ENCODE data around the gene C16orf90.
A peak's percentile ranks its signal among the peaks of the same experiment; 100 is the strongest.
"Not testable (repeated sequence)": the region's sequence is repeated elsewhere in the genome, so short reads cannot be mapped to it uniquely, and the experiment has no call there.

The C16orf90 gene

DNA sequence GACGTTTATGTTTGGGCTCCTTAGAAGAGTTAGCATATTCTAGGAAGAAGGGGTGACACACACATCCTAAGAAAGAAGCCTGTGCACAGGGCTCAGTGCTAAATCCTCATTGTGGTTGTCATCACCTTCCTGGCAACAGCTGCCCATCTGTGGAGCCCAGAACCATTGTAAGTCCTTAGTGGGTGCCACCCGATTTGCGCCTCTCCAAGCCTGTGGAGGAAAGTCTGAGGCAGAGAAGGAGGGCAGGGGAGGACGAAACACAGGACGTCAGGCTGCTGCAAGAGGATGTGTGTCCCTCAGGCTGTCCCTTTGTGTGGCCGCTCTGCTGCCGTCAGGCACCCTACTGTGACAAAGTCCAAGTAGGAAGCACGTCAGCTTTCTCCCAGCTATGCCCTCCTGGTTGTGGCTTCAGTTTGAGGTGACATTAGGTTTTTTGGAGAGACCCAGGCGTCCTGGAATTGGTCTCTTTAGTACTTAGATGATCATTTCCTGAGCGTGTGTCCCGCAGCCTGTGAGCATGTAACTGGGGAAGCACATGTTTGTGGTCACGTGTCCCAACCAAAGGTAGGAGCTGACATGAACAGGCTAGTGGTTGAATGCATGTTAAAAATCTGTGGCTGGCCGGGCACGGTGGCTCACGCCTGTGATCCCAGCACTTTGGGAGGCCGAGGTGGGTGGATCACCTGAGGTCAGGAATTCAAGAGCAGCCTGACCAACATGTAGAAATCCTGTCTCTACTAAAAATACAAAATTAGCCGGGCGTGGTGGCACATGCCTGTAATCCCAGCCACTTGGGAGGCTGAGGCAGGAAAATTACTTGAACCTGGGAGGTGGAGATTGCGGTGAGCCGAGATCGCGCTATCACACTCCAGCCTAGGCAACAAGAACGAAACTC lies 16.2 kb upstream of the C16orf90 start:
- no peak for DNase-seq

DNA sequence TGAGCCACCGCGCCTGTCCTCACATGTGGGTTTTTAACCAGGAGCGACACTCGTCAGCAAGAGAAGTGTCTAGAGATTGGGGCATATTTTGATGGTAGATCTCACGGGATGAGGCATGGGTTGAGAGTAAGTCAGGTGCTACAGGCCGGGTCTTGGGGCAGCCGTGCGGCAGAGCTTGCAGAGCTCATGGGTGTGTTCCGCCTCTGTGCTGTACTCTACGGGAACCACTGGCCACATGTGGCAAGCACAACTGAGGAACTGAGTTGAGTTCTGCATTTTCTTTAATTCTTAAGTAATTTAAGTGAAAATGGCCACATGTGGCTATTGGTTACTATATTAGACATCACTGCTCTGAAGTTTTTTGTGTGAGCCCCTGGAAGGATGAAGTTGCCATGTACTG lies 15.1 kb upstream of the C16orf90 start:
- DNase-seq, result no peak

DNA sequence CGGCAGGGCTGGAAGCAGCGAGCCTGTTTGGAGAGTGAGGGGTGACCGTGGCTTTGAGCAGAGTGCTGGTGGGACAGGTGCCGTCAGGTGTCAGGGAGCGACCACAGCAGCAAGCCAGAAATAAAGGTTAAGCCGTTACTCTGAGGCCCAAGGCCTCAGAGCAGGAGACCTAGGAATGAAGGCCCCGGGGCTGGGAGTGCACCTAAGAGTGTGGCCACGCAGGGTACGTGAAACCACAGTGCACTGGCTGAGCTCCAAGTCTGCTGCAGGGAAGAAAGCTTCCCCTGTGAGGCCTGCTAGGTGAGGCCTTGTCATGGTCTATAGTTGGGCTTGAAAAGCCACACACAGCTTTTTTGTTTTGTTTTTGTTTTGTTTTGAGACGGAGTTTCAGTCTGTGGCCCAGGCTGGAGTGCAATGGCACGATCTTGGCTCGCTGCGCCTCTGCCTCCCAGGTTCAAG lies 14.2 kb upstream of the C16orf90 start:
- peak; percentile 74 for DNase-seq

DNA sequence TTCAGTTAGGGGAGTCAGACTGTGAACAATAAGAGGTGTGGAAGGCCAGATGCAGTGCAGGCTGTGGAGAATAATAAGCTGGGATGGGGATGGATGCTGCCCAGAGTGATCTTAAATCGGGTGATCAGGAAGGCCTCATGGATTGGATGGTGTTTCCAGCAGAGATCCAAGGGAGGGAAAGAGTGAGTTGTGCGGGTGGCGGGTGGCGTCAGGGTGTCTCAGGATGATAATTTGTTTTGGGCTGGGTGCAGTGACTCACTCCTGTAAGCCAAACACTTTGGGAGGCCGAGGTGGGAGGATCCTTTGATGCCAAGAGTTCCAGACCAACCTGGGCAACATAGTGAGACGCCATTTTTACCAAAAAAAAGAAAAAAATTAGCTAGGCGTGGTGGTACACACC lies 13.4 kb upstream of the C16orf90 start:
- DNase-seq, result no peak

DNA sequence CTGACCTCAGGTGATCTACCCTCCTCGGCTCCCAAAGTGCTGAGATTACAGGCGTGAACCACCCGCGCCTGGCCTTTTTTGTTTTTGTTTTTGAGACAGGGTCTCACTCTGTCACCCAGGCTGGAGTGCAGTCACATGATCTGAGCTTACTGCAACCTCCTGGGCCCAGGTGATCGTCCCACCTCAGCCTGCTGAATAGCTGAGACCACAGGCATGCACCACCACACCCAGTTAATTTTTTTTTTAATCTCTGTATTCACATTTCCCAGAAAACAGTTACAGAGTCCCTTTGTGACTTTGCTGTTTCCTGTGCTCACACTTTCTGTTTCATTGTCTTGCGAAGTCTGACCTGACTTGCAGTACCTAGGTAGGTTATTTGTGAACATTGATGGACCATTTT lies 8.2 kb upstream of the C16orf90 start:
- peak; percentile 44 for DNase-seq

DNA sequence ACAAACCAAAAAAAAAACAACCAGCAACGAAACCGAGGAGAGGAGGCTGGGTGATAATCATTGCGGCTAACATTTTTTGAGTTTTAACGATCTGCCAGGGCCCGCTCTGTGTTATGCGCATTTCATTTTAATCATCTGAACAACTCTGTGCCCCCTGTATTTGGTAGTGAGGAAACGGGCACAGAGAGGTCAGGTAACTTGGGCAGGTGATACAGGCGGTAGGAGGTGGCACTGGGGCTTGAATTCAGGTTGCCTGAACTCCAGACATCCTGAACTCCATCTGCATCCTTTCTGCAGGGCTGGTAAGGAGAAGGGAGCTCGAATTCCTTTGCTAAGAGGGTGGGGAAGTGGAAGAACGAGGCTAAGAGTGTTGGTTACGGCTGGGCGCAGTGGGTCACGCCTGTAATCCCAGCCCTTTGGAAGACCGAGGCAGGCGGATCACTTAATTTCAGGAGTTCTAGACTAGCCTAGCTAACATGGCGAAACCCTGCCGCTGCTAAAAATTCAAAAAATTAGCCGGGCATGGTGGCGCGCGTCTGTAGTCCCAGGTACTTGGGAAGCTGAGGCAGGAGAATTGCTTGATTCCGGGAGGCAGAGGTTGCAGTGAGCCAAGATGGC lies 6.6 kb upstream of the C16orf90 start:
- DNase-seq, result no peak

DNA sequence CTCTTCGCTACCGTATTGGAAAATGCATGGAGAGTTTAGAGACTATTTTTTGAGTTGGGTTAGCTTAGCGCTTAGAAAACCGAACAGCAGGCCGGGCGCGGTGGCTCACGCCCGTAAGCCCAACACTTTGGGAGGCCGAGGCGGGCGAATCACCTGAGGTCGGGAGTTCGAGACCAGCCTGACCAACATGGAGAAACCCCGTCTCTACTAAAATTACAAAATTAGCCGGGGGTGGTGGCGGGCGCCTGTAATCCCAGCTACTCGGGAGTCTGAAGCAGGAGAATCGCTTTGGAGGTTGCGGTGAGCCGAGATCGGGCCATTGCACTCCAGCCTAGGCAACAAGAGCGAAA lies 6.1 kb upstream of the C16orf90 start:
- DNase-seq, result not testable (repeated sequence)

DNA sequence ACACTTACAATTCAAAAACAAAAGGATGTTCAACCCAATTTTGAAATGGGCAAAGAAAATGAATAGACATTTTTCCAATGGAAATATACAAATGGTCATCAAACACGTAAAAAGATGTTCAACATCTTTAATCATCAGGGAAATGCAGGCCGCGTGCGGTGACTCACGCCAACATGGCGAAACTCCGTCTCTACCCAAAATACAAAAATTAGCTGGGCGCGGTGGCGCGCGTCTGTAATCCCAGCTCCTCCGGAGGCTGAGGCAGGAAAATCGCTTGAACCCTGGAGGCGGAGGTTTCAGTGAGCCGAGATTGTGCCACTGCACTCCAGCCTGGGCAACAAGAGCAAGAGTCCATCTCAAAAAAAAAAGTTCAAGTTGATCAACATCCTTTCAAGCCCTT lies 3.7 kb upstream of the C16orf90 start:
- no peak for DNase-seq

DNA sequence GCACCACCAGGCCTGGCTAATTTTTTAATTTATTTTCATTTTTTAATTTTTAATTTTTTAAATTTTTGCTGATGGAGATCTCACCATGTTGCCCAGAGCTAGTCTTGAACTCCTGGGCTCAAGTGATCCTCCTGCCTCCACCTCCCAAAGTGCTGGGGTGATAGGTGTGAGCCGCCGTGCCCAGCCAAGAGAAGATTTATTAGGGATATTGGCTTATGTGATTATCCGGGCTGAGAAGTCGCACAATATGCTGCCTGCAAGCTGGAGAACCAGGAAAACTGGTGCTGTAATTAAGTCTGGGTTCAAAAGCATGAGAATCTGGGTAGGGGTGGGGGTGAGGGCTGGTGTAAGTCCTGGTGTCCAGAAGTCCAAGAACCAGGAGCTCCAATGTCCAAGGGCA lies 2.5 kb upstream of the C16orf90 start:
- DNase-seq, result no peak

DNA sequence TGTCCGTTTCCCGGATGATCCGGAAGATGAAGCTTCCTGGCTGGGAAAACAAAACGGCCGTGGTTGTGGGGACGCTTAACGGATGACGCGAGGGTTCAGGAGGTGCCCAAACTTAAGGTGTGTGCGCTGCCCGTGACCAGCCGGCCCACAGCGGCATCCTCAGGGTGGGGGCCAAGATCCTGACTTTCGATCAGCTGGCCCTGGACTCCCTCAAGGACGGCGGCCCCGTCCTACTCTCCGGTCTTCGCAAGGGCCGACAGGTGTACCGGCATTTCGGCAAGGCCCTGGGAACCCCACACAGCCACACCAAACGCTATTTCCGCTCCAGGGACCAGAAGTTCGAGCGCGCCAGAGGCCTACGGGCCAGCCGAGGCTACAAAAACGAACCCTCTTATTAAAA lies 1.1 kb upstream of the C16orf90 start:
- no peak for DNase-seq

DNA sequence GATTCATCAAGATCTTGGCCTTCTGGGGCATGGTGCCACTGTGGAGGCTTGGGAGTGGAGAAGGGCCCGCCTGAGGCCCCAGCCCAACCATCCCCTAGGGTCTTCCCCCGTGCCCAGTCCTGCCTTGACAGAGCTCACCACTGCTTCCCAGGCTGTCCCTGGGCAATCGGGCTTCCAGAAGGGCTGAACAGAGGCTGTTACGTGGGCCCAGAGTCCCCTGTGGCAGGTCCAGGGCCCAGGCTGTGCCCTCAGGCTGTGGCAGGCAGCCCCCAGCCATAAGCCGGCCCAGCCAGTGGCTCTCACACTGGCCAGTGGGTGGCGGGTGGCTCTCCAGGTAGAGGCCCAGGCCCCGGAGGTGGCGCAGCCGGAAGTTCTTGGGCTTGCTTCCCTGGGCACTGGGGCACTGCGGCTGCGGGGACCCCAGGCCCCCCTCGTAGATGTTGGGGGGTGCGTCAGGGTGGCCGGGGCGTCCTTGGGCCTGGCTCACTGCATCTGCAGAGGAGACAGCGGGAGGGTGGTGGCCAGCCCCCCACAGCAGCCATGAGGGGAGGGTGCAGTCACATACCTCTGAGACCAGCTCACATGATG lies 809 bp downstream of the C16orf90 start:
- no peak for DNase-seq

DNA sequence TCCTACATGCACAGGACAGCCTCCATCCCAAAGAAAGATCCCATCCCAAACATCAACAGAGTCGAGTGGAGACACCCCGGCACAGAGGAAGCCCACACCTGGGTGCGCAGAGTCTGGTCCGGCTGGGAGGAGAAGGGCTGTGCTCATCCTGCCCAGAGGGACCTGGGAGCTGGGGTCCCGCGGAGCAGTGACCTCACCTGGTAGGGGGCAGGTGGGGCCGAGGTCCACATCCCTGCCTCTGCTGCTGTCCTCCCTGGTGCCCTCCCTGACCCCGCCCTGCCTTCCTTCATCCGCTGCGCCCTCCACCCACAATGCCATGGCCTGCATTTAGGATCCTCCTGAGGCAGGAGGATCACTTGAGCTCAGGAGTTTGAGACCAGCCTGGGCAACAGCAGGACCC lies 2.9 kb downstream of the C16orf90 start:
- no peak for DNase-seq

DNA sequence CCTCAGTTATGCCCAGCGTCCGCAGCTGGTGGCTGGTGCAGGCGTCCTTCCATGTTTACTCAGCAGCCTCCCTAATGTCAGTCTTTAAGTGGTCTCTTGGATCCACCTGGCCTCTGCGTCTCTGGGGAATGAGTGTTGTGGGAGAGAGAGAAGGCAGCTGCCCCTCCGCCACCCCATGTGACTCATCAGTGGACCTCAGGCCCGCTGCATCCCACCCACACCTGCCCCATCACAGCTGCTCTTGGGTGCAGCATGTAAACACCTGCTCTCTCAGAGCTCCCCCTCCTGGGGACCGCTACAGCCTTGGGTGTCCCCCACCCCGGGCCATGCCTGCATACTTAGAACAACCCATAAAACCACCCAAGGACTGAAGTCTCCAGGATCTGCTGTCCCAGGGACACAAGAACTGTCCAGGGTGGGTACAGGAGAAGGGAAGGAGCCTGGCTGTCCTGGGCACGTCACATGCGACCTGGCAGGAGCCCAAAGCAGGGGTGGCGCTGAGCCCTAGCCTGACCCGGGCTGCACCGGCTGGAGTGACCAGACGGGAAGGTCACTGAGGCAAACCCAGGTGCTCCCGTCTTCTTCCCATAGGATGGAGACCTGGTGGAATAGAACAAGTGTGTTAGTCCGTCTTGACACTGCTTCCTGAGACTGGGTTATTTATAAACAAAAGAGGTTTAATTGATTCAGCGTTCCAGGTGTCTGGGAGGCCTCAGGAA lies 4.2 kb downstream of the C16orf90 start:
- no peak for DNase-seq

DNA sequence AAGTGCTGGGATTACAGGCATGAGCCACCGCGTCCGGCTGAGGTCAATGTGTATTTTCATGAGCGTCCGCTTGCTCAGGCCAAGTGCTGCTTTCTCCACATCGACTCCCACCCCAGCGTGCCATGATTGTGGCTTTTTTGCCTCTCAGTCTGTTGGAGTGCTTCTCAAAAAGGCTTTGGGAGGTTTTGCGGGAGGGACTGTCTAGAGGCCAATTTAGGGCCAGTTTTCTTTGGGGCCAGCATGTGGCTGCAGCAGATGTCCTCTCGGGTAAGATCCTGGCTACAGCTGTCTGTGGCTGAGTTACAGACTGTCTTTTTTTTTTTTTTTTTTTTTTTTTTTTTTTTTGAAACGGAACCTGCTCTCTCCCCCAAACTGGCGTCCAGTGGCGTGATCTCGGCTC lies 6.5 kb downstream of the C16orf90 start:
- no peak for DNase-seq

DNA sequence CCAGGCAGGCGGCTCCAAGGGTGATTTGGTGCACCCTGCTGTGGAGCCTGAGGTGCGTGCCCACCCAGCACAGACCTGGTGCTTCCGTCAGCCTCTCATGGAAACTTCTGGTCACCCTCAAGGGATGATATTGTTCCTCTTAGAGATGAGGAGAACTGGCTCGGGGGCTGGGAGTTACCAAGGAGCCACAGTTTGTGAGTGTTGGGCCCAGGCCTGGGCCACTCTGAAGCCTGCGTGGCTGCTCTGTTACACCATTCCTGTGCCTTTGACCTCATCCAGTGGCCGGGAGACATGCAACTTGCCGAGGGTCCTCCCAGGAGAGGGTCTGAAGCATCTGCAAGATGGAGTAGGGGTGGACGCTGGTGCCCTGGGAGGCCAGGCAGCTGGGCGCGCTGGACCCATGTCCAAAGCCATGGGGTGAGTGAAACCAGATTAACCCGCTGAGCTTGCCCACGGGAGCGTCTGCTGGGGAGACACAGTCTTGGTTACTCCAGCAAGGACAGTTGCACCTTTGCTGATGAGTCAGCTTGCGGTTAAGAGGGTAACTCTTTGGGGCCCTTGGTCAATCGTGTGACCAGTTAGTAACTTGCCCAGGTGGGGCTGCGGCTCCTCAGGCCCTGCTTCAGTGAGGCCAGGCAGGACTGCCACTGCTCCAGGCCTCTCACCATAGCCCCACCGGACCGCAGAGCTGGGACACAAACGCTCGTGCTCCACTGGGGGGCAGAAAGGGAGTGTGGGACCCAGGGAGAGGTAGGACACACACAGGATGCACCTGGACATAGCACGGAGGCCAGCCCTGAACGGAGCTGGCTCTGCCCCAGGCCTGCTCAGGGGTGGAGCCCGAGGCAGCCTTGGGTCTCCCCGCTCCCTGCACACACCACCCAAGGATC lies 7.5 kb downstream of the C16orf90 start:
- DNase-seq, result no peak

DNA sequence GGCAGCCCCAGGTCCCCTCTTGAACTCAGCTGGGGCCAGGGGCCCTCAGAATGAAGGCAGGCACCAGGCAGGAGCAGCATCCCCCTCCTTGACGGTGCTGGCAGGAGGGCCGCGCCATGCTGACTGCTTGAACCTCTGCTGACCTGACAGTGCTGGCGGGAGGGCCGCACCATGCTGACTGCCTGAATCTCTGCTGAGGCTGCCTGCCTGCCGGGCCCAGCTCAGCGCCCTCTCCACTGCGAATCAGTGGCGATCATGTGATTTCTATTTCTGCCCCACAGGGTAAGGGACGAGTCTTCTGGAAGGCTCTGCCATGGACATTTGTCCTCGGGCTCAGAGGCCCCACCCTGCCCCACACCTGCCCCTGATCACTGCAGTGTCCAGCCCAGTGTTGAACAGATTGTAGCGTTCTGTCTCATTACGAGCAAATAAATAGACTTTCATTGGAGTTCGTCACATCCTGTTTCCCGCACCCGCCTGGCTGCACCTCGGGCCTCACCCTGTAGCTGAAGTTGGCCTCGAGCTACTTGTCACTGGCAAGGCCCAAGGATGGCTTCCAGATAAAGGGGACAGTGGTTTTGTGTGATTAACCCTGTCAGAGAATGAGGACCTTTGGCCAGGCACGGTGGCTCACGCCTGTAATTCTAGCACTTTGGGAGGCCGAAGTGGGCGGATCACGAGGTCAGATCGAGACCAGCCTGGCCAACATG lies 8.6 kb downstream of the C16orf90 start:
- DNase-seq, result no peak

DNA sequence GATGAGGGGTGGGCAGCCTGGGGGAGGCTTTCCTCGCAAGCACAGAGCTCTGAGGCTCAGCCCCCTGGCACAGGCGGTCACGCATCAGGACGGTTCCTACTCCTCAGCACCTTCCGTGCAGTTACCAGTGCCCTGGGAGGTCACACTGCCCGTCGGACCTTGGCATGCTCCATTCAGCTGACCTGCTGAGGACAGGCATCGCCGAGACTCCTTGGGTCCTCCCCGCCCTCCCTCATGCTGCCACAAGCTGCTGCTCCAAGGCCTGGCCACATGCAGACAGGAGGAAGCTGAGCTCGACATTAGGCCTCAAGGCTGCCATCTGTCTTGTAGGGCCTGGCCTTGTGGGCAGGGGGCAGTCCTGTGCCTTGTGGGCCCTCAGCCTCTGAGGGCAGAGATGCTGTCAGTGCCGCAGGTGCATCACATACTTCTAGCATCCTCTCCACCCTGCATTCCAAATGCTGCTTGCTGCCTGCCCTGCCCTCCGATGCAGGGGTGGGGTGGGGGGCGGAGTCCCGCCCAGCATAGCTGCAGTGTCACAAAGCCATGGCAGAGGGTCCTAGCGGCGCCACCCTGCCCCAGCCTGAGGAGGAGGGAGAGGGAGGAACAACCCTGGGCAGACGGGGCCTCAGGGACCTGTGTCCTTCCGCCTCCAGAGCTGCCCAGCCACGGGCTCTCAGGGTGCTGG lies 9.3 kb downstream of the C16orf90 start:
- no peak for DNase-seq

DNA sequence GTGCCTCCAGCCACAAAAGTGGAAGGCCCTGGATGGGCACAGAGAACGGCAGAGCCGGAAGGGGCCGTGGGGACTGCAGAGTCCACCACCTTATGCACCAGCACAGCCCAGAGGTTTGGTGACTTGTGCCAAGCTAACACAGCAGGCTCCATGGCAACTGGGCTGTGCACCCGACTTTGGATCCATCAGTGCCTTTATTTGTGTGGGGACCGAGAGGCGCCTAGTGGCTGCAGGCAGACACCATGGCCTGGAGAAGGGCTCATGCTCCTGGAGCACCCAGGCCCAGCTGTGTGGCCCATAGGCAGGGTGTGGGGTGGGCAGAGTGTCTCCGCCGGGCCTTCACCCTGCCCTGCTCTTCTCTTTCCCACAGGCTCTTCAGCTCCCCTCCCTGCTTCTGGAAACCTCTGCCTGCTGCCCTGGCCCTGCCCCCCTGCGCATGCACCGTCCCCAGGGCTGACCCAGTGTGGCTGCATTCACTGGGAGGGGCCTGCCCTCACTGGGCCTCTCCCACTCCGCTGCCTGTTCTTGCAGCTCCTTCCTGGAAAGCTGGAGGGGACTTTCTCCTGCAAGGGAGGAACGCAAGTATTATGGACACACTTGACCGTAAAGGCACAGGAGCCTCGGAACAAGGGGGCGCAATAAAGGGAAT lies 10.1 kb downstream of the C16orf90 start:
- no peak for DNase-seq

DNA sequence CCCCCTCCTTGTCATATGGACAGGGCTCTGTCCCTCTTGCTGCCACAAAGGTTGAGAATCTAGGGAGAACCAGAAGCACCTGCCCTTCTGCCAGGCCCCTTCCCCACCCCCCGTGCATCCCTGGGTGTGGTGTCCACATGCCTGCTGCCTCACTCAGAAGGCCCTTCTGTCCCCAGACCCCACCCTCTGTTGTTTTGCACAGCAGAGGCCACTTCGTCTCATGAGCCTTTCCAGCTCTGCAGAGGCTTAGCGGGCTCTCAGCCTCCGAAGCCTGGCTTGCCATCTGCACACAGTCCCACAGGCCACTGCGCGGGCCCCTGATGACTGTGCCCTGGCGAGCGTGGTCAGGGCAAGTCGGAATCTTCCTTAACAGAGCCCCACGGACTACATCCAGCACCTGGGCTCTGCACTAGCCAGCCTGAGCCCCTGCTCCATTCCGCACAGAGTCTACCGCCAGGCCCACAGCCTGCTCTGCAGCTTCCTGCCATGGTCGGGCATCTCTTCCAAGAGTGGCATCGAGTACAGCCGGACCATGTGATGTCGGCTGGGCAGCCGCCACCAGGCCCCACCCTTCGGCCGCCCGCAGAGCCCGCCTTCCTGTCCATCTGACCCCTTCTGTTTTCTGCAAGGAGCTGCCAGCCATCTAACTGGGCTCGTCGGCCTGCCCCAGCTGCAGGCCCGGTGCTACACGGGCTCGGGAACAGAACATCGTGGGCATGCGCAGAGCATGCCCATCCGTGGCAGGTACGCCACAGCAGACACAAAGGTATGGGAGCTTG lies 10.8 kb downstream of the C16orf90 start:
- no peak for DNase-seq
